H1 (cell line): Measurements from ENCODE around the gene ZNF750. TPM values are rescaled to one million over a fixed set of nuclear protein-coding genes. Genes with fewer than 3 reads are reported as not detected.

ENCODE experiments used
- ASH2L ChIP-seq: fragments of 200-600, 300-600 bp; sonication (generic); IDR thresholded peaks from one replicate; pipeline ENCODE4 v1.7.1; 2017; ENCODE audit warnings: low read length
- CREB1 ChIP-seq: IDR thresholded peaks from 2 replicates; pipeline ENCODE4 v1.6.1; 2012; ENCODE audit warnings: inconsistent platforms
- E2F6 ChIP-seq: IDR thresholded peaks from 2 replicates; pipeline ENCODE4 v1.6.1; 2012; ENCODE audit warnings: inconsistent platforms
- GTF2F1 ChIP-seq: IDR thresholded peaks from 2 replicates; pipeline ENCODE4 v1.6.1; 2012; ENCODE audit warnings: low read depth, low read length, improper control_type of control experiment, borderline replicate concordance
- HDAC6 ChIP-seq: IDR thresholded peaks from one replicate; pipeline ENCODE4 v1.7.1; 2012; ENCODE audit warnings: low read depth, mild to moderate bottlenecking, inconsistent platforms, low read length, moderate library complexity
- PHF8 ChIP-seq: fragments of 200-600 bp; sonication (generic); conservative IDR thresholded peaks from 2 replicates; pipeline ENCODE4 v1.7.1; 2012; ENCODE audit warnings: low read depth, mild to moderate bottlenecking, inconsistent platforms, low read length, moderate library complexity
- RNF2 ChIP-seq: fragments of 200-900, 300-1000 bp; sonication (generic); IDR thresholded peaks from 2 replicates; pipeline ENCODE4 v1.7.1; 2016; ENCODE audit warnings: borderline replicate concordance, low read depth, mild to moderate bottlenecking, antibody characterized with exemption, low read length; ENCODE audit not compliant: poor library complexity, severe bottlenecking; ENCODE audit errors: missing control alignments
- SIX5 ChIP-seq: IDR thresholded peaks from 2 replicates; pipeline ENCODE4 v1.6.1; 2011; ENCODE audit warnings: mild to moderate bottlenecking, low read depth, low read length
- TAF1 ChIP-seq: IDR thresholded peaks from 2 replicates; pipeline ENCODE4 v1.6.1; 2011; ENCODE audit warnings: mild to moderate bottlenecking, low read depth, low read length
- polyA plus RNA-seq, 7 experiments: library from polyadenylated mRNA; depleted of rRNA in 3 of 7; stranded (reverse) in 5 of 7; unstranded in 2 of 7; fragments of >200 nt in 5 of 7; fragments of 200-250 nt in 2 of 7; gene quantifications; 1 replicate in 5 of 7; 2 replicates in 1 of 7; 4 replicates in 1 of 7; pipeline versions ENCODE4 v1.2.1 to v1.2.3, GENCODE V29; 2011 to 2013; ENCODE audit warnings: missing spikeins in 2 of 7, mixed read lengths in 2 of 7
- total RNA-seq: library from RNA; stranded (reverse); fragmentation: NEBNext Ultra II Directional; extraction: Animal tissue kit (Norgen Biotek cat#: 25700); gene quantifications from 2 replicates; pipeline ENCODE4 v1.2.1, GENCODE V29; 2021

ZNF750 gene
- total and polyA plus RNA-seq, 2 of the 8 experiments (the other 6 are each of a cell fraction or from before 2014, with no cell fraction given), result not detected

- TF ChIP-seq TAF1 (no peak), PHF8 (no peak), GTF2F1 (no peak), E2F6 (no peak), SIX5 (no peak), RNF2 (no peak), HDAC6 (no peak), ASH2L (no peak), CREB1 (no peak)
These were observed 4.7 kb downstream of the ZNF750 start (continued) for GRCh38 chr17:82835122-82835521.
